K562 (cell line): ENCODE measurements around the gene GEMIN8. TPM values are rescaled to one million over a fixed set of nuclear protein-coding genes. Genes with fewer than 3 reads are reported as not detected.

Source experiments
- ATAC-seq: fragments of 200-7000 bp; cut with Tn5 transposase; 3 replicates; pipeline ENCODE4 v1.9.1; 2020; ENCODE audit warnings: moderate library complexity
- BruUV-seq: library from RNA; stranded (reverse); fragments of 400-500 nt; replicated peaks from 2 replicates; lab custom pipeline; 2021; lab: Mats Ljungman, UMichigan
- CTCF ChIA-PET: fragments of 300-600 bp; formaldehyde crosslinking; extraction: SDS; loops from one replicate; lab custom pipeline; 2021; ENCODE audit warnings: low intra/inter-chr PET ratio; lab: Yijun Ruan, JAX
- POLR2A ChIA-PET: fragments of 300-600, 350-650 bp; sonication (Branson Sonifier 250); formaldehyde crosslinking; extraction: SDS; loops from one replicate; lab custom pipeline; 2021; ENCODE audit warnings: antibody characterized with exemption, inconsistent platforms; lab: Yijun Ruan, JAX
- DNase-seq, 4 experiments: peaks; one replicate each; pipeline versions ENCODE4 v3.0.0 to v3.0.0-alpha.2; 2011 to 2018; ENCODE audit warnings: low spot score in 3 of 4, mixed read lengths in 3 of 4; ENCODE audit errors: extremely low read depth in 1 of 4
- FAIRE-seq: peaks from 2 replicates; lab custom pipeline; 2011; peaks lifted over from hg19 to GRCh38; lab: Jason Lieb, UNC
- H2AFZ ChIP-seq: 2 replicates; pipeline ENCODE4 v1.6.0; 2011; ENCODE audit warnings: low read depth, low read length, control low read depth, inconsistent platforms
- H3K27ac ChIP-seq: fragments of 200-600 bp; 3 replicates; pipeline ENCODE4 v1.8.0; 2011; ENCODE audit warnings: low read depth, mild to moderate bottlenecking, control low read depth, inconsistent platforms, low read length, moderate library complexity, mixed read lengths; ENCODE audit errors: extremely low read depth
- H3K27me3 ChIP-seq, 2 experiments: fragments of 300-600 bp in 1 of 2; 2 replicates in 1 of 2; 3 replicates in 1 of 2; pipeline versions ENCODE4 v1.6.0 to v1.8.0; 2011; ENCODE audit warnings: inconsistent platforms in 2 of 2, low read length in 2 of 2, mild to moderate bottlenecking in 1 of 2, mixed read lengths in 1 of 2, moderate library complexity in 1 of 2; ENCODE audit not compliant: control insufficient read depth in 2 of 2, insufficient read depth in 2 of 2
- H3K36me3 ChIP-seq: fragments of 300-600 bp; 3 replicates; pipeline ENCODE4 v1.8.0; 2011; ENCODE audit warnings: mild to moderate bottlenecking, low read length, inconsistent platforms; ENCODE audit not compliant: control insufficient read depth, insufficient read depth
- H3K4me1 ChIP-seq, 2 experiments: fragments of 200-600 bp in 1 of 2; replicated peaks in 1 of 2; 2 replicates in 1 of 2; 3 replicates in 1 of 2; pipeline versions ENCODE4 v1.5.1 to v1.8.0; 2011; ENCODE audit warnings: inconsistent platforms in 2 of 2, low read length in 2 of 2, mild to moderate bottlenecking in 1 of 2, mixed read lengths in 1 of 2, moderate library complexity in 1 of 2; ENCODE audit not compliant: control insufficient read depth in 2 of 2, insufficient read depth in 2 of 2
- H3K4me2 ChIP-seq: 2 replicates; pipeline ENCODE4 v1.6.1; 2011; ENCODE audit warnings: low read length, control low read depth, inconsistent platforms, mixed read lengths; ENCODE audit not compliant: insufficient read depth
- H3K4me3 ChIP-seq: fragments of 200-600 bp; sonication (generic), shearing (Covaris generic); 2 replicates; pipeline ENCODE4 v1.5.1; 2016; ENCODE audit warnings: control low read depth, inconsistent platforms
- H3K79me2 ChIP-seq: fragments of 200-600 bp; 3 replicates; pipeline ENCODE4 v1.8.0; 2011; ENCODE audit warnings: low read length, inconsistent platforms; ENCODE audit not compliant: control insufficient read depth, insufficient read depth
- H3K9ac ChIP-seq, 2 experiments: 2 replicates each; pipeline versions ENCODE4 v1.6.0 to v1.6.1; 2011; ENCODE audit warnings: low read depth in 2 of 2, low read length in 2 of 2, control low read depth in 1 of 2, inconsistent platforms in 1 of 2, mild to moderate bottlenecking in 1 of 2, mixed read lengths in 1 of 2; ENCODE audit not compliant: insufficient read depth in 1 of 2
- H3K9me1 ChIP-seq: one replicate; pipeline ENCODE4 v1.6.0; 2011; ENCODE audit warnings: inconsistent platforms, mild to moderate bottlenecking, low read length, moderate library complexity; ENCODE audit not compliant: control insufficient read depth, insufficient read depth
- H3K9me3 ChIP-seq: replicated peaks from 2 replicates; pipeline ENCODE4 v1.5.1; 2011; ENCODE audit warnings: low read depth, low read length, inconsistent platforms; ENCODE audit not compliant: control insufficient read depth, insufficient read depth
- H4K20me1 ChIP-seq: replicated peaks from 2 replicates; pipeline ENCODE4 v1.6.1; 2011; ENCODE audit warnings: low read length, inconsistent platforms, mixed read lengths; ENCODE audit not compliant: control insufficient read depth, insufficient read depth
- BRCA1 ChIP-seq, 2 experiments: fragments of 450-650 bp in 1 of 2; sonication (generic) in 1 of 2; formaldehyde crosslinking in 1 of 2; IDR thresholded peaks; 2 replicates each; pipeline versions ENCODE4 v1.5.0 to v1.6.1; 2017 to 2020; ENCODE audit warnings: mild to moderate bottlenecking in 1 of 2, missing genetic modification reagents in 1 of 2
- HNRNPUL1 ChIP-seq: fragments of 200-400 bp; formaldehyde crosslinking; IDR thresholded peaks from 2 replicates; pipeline ENCODE4 v1.6.1; 2017; ENCODE audit warnings: low read length
- NFE2 ChIP-seq: IDR thresholded peaks from 2 replicates; pipeline ENCODE4 v1.6.1; 2014; ENCODE audit warnings: antibody characterized with exemption, low read depth
- ZNF583 ChIP-seq: fragments of 250-450 bp; sonication (Bioruptor Pico); IDR thresholded peaks from 2 replicates; pipeline ENCODE4 v1.4.0; 2020
- WGBS: fragments of 100-300 bp; shearing (Covaris generic); methylation state at CpG from one replicate; pipeline ENCODE4 v1.1.6; 2016; ENCODE audit warnings: low coverage, mixed read lengths; ENCODE audit not compliant: insufficient coverage; ENCODE audit errors: missing lambda C conversion rate; 5-methylcytosine and 5-hydroxymethylcytosine counted together
- in situ Hi-C: fragments of 300-500 bp; cut with MboI; formaldehyde crosslinking; loops from 4 replicates; pipeline ENCODE4 v1.15.0; 2018; ENCODE audit warnings: inconsistent platforms, mixed read lengths
- intact Hi-C: fragments of 100-400 bp; cut with micrococcal nuclease; formaldehyde crosslinking; loops from 2 replicates; pipeline ENCODE4 v1.14.2; 2022
- polyA plus RNA-seq, 8 experiments: library from polyadenylated mRNA; depleted of rRNA in 4 of 8; stranded (reverse) in 5 of 8; unstranded in 3 of 8; fragments of >200 nt; fragmentation: Nextera tagmentation in 2 of 8; fragmentation: Illumina TruSeq in 1 of 8; extraction: Ambion mirVana in 2 of 8; extraction: Trizol in 1 of 8; gene quantifications; 2 replicates each; pipeline versions ENCODE4 v1.2.1 to v1.2.3, GENCODE V29; 2011 to 2014; ENCODE audit warnings: inconsistent platforms in 1 of 8, missing spikeins in 1 of 8
- total RNA-seq, 7 experiments: library from RNA; depleted of rRNA in 6 of 7; stranded (reverse); fragments of >200 nt in 6 of 7; fragmentation: Illumina TruSeq in 2 of 7; extraction: Trizol in 2 of 7; gene quantifications; 2 replicates each; pipeline versions ENCODE4 v1.2.1 to v1.2.3, GENCODE V29; 2011 to 2021; ENCODE audit warnings: low replicate concordance in 1 of 7
- TF ChIP-seq, protein P1 (sequence below): fragments of 450-650 bp; formaldehyde crosslinking; IDR thresholded peaks from 2 replicates; pipeline ENCODE4 v1.4.0; 2020; ENCODE audit warnings: mild to moderate bottlenecking, moderate library complexity
- TF ChIP-seq, protein P2 (sequence below): sonication (generic); formaldehyde crosslinking; IDR thresholded peaks from 2 replicates; pipeline ENCODE4 v1.8.0; 2023; ENCODE audit warnings: mild to moderate bottlenecking, missing genetic modification reagents
- TF ChIP-seq, protein P3 (sequence below), 3 experiments: IDR thresholded peaks in 2 of 3; conservative IDR thresholded peaks in 1 of 3; 2 replicates each; pipeline ENCODE4 v1.5.1; 2011 to 2012; ENCODE audit warnings: low read length in 3 of 3, mild to moderate bottlenecking in 3 of 3, control low read depth in 2 of 3, improper control_type of control experiment in 1 of 3, inconsistent platforms in 1 of 3, low read depth in 1 of 3, mixed read lengths in 1 of 3, moderate library complexity in 1 of 3; ENCODE audit not compliant: insufficient read depth in 2 of 3
- TF ChIP-seq, protein P4 (sequence below): sonication (generic); formaldehyde crosslinking; IDR thresholded peaks from 2 replicates; pipeline ENCODE4 v1.8.0; 2022; ENCODE audit warnings: mild to moderate bottlenecking, missing genetic modification reagents

GEMIN8 gene
- total and polyA plus RNA-seq, 9 of the 15 experiments (the other 6 are each of a cell fraction or from before 2014, with no cell fraction given) = 10.9 to 29.1 (median 16.9) TPM

DNA sequence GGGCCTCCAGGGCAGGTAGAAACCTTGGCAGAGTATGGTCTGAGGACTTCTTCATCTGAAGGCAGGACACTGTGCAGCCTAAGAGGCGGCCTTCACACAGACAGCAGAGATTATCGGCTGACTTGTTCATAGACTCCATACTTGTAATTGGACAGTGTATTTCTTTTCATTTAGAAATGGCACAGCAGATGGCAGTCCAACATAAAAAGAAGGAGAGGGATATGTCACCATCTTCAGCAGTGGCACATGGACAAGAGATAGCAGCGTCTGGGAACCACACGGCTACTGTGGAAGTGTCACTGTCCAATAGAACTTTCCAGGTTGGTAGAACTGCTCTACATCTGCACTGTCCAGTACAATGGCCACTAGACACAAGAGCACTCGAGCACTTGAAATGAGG, 21.7 kb upstream of the GEMIN8 start:
- Histone ChIP-seq H3K36me3 (no peaks in the 10 kb centered on the region), H3K4me2 (no peak overlapping the region), H4K20me1 (no peaks in the 10 kb centered on the region), H3K79me2 (no peaks in the 10 kb centered on the region), H3K9ac (no peak overlapping the region), H3K9me1 (no peaks in the 10 kb centered on the region), H3K4me1 (no peaks in the 10 kb centered on the region), H3K27ac (no peak overlapping the region), H3K27me3 (no peaks in the 10 kb centered on the region; a peak in 1 of 5 replicates), H3K9me3 (no peaks in the 10 kb centered on the region), H3K4me3 (no peak overlapping the region), H2AFZ (no peak overlapping the region)
- POLR2A ChIA-PET = no interaction called here
- CTCF ChIA-PET = no interaction called here
- intact Hi-C loops = loop anchor here (5.0 kb wide), 1 partner anchor 476 kb away; the partner anchor contains the start of gene GLRA2
- no peak for FAIRE-seq
- in situ Hi-C loops = no loop called here
- ATAC-seq = peak; percentile 65
- 6% methylated on average over 4 of the region's 5 CpGs for WGBS
- DNase-seq = no peak
- no TSS peak for BruUV-seq
- TF ChIP-seq ZNF583 (CRISPR knock-in tag) (no peak), BRCA1 (IDR thresholded peaks at IDR 0.05) (no peak), BRCA1 (CRISPR knock-in tag; IDR thresholded peaks at IDR 0.05) (no peak), NFE2 (no peak), HNRNPUL1 (no peak)
- TF ChIP-seq, protein P1, sequence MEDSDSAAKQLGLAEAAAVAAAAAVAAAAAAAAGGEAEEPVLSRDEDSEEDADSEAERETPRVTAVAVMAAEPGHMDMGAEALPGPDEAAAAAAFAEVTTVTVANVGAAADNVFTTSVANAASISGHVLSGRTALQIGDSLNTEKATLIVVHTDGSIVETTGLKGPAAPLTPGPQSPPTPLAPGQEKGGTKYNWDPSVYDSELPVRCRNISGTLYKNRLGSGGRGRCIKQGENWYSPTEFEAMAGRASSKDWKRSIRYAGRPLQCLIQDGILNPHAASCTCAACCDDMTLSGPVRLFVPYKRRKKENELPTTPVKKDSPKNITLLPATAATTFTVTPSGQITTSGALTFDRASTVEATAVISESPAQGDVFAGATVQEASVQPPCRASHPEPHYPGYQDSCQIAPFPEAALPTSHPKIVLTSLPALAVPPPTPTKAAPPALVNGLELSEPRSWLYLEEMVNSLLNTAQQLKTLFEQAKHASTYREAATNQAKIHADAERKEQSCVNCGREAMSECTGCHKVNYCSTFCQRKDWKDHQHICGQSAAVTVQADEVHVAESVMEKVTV = 0 out of 2 replicates have a peak, but pooled peaks have one; percentile 20
- TF ChIP-seq, protein P2, sequence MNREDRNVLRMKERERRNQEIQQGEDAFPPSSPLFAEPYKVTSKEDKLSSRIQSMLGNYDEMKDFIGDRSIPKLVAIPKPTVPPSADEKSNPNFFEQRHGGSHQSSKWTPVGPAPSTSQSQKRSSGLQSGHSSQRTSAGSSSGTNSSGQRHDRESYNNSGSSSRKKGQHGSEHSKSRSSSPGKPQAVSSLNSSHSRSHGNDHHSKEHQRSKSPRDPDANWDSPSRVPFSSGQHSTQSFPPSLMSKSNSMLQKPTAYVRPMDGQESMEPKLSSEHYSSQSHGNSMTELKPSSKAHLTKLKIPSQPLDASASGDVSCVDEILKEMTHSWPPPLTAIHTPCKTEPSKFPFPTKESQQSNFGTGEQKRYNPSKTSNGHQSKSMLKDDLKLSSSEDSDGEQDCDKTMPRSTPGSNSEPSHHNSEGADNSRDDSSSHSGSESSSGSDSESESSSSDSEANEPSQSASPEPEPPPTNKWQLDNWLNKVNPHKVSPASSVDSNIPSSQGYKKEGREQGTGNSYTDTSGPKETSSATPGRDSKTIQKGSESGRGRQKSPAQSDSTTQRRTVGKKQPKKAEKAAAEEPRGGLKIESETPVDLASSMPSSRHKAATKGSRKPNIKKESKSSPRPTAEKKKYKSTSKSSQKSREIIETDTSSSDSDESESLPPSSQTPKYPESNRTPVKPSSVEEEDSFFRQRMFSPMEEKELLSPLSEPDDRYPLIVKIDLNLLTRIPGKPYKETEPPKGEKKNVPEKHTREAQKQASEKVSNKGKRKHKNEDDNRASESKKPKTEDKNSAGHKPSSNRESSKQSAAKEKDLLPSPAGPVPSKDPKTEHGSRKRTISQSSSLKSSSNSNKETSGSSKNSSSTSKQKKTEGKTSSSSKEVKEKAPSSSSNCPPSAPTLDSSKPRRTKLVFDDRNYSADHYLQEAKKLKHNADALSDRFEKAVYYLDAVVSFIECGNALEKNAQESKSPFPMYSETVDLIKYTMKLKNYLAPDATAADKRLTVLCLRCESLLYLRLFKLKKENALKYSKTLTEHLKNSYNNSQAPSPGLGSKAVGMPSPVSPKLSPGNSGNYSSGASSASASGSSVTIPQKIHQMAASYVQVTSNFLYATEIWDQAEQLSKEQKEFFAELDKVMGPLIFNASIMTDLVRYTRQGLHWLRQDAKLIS (CRISPR knock-in tag) = no peak
- TF ChIP-seq, protein P3, sequence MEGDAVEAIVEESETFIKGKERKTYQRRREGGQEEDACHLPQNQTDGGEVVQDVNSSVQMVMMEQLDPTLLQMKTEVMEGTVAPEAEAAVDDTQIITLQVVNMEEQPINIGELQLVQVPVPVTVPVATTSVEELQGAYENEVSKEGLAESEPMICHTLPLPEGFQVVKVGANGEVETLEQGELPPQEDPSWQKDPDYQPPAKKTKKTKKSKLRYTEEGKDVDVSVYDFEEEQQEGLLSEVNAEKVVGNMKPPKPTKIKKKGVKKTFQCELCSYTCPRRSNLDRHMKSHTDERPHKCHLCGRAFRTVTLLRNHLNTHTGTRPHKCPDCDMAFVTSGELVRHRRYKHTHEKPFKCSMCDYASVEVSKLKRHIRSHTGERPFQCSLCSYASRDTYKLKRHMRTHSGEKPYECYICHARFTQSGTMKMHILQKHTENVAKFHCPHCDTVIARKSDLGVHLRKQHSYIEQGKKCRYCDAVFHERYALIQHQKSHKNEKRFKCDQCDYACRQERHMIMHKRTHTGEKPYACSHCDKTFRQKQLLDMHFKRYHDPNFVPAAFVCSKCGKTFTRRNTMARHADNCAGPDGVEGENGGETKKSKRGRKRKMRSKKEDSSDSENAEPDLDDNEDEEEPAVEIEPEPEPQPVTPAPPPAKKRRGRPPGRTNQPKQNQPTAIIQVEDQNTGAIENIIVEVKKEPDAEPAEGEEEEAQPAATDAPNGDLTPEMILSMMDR (IDR thresholded peaks at IDR 0.05 in 2 of 3, conservative IDR thresholded peaks at IDR 0.05 in 1 of 3; ENCODE audit: insufficient read depth in 2 of 3, low read depth in 1 of 3, low read length in 3 of 3) = peak in 2 of 3 experiments; percentile 15 to 48; a peak in 2 of 6 replicates
- TF ChIP-seq, protein P4, sequence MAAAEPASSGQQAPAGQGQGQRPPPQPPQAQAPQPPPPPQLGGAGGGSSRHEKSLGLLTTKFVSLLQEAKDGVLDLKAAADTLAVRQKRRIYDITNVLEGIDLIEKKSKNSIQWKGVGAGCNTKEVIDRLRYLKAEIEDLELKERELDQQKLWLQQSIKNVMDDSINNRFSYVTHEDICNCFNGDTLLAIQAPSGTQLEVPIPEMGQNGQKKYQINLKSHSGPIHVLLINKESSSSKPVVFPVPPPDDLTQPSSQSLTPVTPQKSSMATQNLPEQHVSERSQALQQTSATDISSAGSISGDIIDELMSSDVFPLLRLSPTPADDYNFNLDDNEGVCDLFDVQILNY = no peak
